BLaER1 (cell line): Measurements from ENCODE around the gene CLMN.

Source experiments
- H3K27ac ChIP-seq: shearing (Covaris generic); formaldehyde crosslinking; 2 replicates; pipeline ENCODE4 v1.8.1; 2022
- H3K27me3 ChIP-seq: shearing (Covaris generic); formaldehyde crosslinking; 2 replicates; pipeline ENCODE4 v1.8.1; 2022
- H3K36me3 ChIP-seq: shearing (Covaris generic); formaldehyde crosslinking; 2 replicates; pipeline ENCODE4 v1.8.1; 2022
- H3K4me1 ChIP-seq: shearing (Covaris generic); formaldehyde crosslinking; 2 replicates; pipeline ENCODE4 v1.8.1; 2022
- H3K4me2 ChIP-seq: shearing (Covaris generic); formaldehyde crosslinking; 2 replicates; pipeline ENCODE4 v1.8.1; 2022
- H3K4me3 ChIP-seq: shearing (Covaris generic); formaldehyde crosslinking; 2 replicates; pipeline ENCODE4 v1.8.1; 2022
- H3K9ac ChIP-seq: shearing (Covaris generic); formaldehyde crosslinking; 2 replicates; pipeline ENCODE4 v1.8.1; 2022
- H3K9me3 ChIP-seq: shearing (Covaris generic); formaldehyde crosslinking; 2 replicates; pipeline ENCODE4 v1.8.1; 2022
- H4K20me1 ChIP-seq: shearing (Covaris generic); formaldehyde crosslinking; 2 replicates; pipeline ENCODE4 v1.8.1; 2022
- Cebpa-rat ChIP-seq: shearing (Covaris generic); IDR thresholded peaks from 2 replicates; pipeline ENCODE4 v1.8.1; 2022

Gene CLMN

GRCh38 chr14:95242870-95243269 lies 76.8 kb downstream of the CLMN start:
- H3K36me3 ChIP-seq: no peaks in the 10 kb centered on the region
- no peak for TF ChIP-seq Cebpa-rat
- H3K4me2 ChIP-seq: no peak overlapping the region
- no peaks in the 10 kb centered on the region for H4K20me1 ChIP-seq
- peaks cover 48% of the 10 kb centered on the region for H3K4me1 ChIP-seq
- no peaks in the 10 kb centered on the region for H3K27me3 ChIP-seq
- H3K4me3 ChIP-seq: no peak overlapping the region
- H3K9ac ChIP-seq: no peak overlapping the region
- H3K9me3 ChIP-seq: peaks cover 10% of the 10 kb centered on the region; the same call in 1 of the 2 replicates
- H3K27ac ChIP-seq: no peak overlapping the region

- peak overlapping the region; percentile 48; the same call in 1 of the 2 replicates for H3K4me2 ChIP-seq
- peaks cover 12% of the 10 kb centered on the region; the same call in 1 of the 2 replicates for H3K9me3 ChIP-seq
- H3K4me1 ChIP-seq: peaks cover 55% of the 10 kb centered on the region
- no peaks in the 10 kb centered on the region for H3K36me3 ChIP-seq
- no peaks in the 10 kb centered on the region for H3K27me3 ChIP-seq
- TF ChIP-seq Cebpa-rat: no peak
- no peak overlapping the region for H3K27ac ChIP-seq
- H4K20me1 ChIP-seq: no peaks in the 10 kb centered on the region
- no peak overlapping the region for H3K9ac ChIP-seq
- H3K4me3 ChIP-seq: no peak overlapping the region
Observed at GRCh38 chr14:95240859-95241813, 78.6 kb downstream of the CLMN start.

GRCh38 chr14:95238487-95239298 lies 81.0 kb downstream of the CLMN start:
- H3K4me1 ChIP-seq: peaks cover 77% of the 10 kb centered on the region
- 0 out of 2 replicates have a peak overlapping the region, but pooled peaks have one; percentile 5 for H3K27ac ChIP-seq
- H3K9ac ChIP-seq: no peak overlapping the region
- peaks cover 12% of the 10 kb centered on the region; the same call in 1 of the 2 replicates for H3K9me3 ChIP-seq
- no peak for TF ChIP-seq Cebpa-rat
- H4K20me1 ChIP-seq: no peaks in the 10 kb centered on the region
- no peaks in the 10 kb centered on the region for H3K36me3 ChIP-seq
- H3K4me3 ChIP-seq: no peak overlapping the region
- H3K4me2 ChIP-seq: peak overlapping the region; percentile 48
- no peaks in the 10 kb centered on the region for H3K27me3 ChIP-seq

GRCh38 chr14:95237958-95238340 lies 81.8 kb downstream of the CLMN start:
- peaks cover 12% of the 10 kb centered on the region; the same call in 1 of the 2 replicates for H3K9me3 ChIP-seq
- no peak overlapping the region for H3K27ac ChIP-seq
- no peak for TF ChIP-seq Cebpa-rat

GRCh38 chr14:95237121-95237957 lies 82.4 kb downstream of the CLMN start:
- no peak overlapping the region for H3K9ac ChIP-seq
- no peaks in the 10 kb centered on the region for H4K20me1 ChIP-seq
- H3K27me3 ChIP-seq: no peaks in the 10 kb centered on the region
- H3K36me3 ChIP-seq: no peaks in the 10 kb centered on the region
- H3K4me2 ChIP-seq: peak overlapping the region; percentile 87
- no peak overlapping the region for H3K4me3 ChIP-seq
- TF ChIP-seq Cebpa-rat: 0 out of 2 replicates have a peak, but pooled peaks have one; percentile 38
- H3K9me3 ChIP-seq: peaks cover 12% of the 10 kb centered on the region; the same call in 1 of the 2 replicates
- no peak overlapping the region for H3K27ac ChIP-seq
- H3K4me1 ChIP-seq: peaks cover 91% of the 10 kb centered on the region

More at GRCh38 chr14:95237958-95238340, 81.8 kb downstream of the CLMN start:
- Histone ChIP-seq H3K4me1 (peaks cover 84% of the 10 kb centered on the region), H3K36me3 (no peaks in the 10 kb centered on the region), H3K9ac (no peak overlapping the region), H3K27me3 (no peaks in the 10 kb centered on the region), H4K20me1 (no peaks in the 10 kb centered on the region), H3K4me2 (peak overlapping the region; percentile 11; the same call in 1 of the 2 replicates), H3K4me3 (no peak overlapping the region)

DNA sequence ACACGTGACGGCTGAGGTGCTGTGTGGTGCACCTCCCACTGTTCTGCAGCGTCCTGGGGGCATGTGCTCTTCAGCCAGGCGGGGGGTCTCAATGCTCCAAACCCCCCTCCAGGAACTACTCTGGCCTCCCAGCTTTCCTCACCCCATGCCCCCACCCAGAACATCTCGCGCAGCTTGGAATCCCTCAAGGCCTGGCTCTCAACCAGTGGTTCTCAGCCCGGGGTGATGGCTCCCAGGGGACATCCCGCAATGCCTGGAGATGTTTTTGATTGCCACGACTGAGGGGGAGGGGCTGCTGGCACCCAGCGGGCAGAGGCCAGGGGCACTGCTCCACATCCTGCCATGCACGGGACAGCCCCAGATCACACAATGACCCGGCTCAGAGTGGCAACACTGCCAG lies 83.5 kb downstream of the CLMN start:
- H3K27me3 ChIP-seq: no peaks in the 10 kb centered on the region
- TF ChIP-seq Cebpa-rat: no peak
- H3K4me2 ChIP-seq: peak overlapping the region; percentile 87
- H3K27ac ChIP-seq: peak overlapping the region; percentile 31; the same call in 1 of the 2 replicates
- H3K4me3 ChIP-seq: no peak overlapping the region; the same call in 1 of the 2 replicates
- peaks cover 12% of the 10 kb centered on the region; the same call in 1 of the 2 replicates for H3K9me3 ChIP-seq
- peak overlapping the region; percentile 4; the same call in 1 of the 2 replicates for H3K9ac ChIP-seq
- H4K20me1 ChIP-seq: no peaks in the 10 kb centered on the region
- H3K4me1 ChIP-seq: peaks cover 92% of the 10 kb centered on the region
- H3K36me3 ChIP-seq: no peaks in the 10 kb centered on the region

GRCh38 chr14:95235767-95236166 lies 83.9 kb downstream of the CLMN start:
- Histone ChIP-seq H4K20me1 (no peaks in the 10 kb centered on the region), H3K27ac (peak overlapping the region; percentile 31; the same call in 1 of the 2 replicates), H3K9ac (peak overlapping the region; percentile 4; the same call in 1 of the 2 replicates), H3K27me3 (no peaks in the 10 kb centered on the region), H3K9me3 (peaks cover 12% of the 10 kb centered on the region; the same call in 1 of the 2 replicates), H3K4me2 (peak overlapping the region; percentile 87), H3K4me1 (peaks cover 93% of the 10 kb centered on the region), H3K36me3 (no peaks in the 10 kb centered on the region), H3K4me3 (no peak overlapping the region; the same call in 1 of the 2 replicates)
- no peak for TF ChIP-seq Cebpa-rat

DNA sequence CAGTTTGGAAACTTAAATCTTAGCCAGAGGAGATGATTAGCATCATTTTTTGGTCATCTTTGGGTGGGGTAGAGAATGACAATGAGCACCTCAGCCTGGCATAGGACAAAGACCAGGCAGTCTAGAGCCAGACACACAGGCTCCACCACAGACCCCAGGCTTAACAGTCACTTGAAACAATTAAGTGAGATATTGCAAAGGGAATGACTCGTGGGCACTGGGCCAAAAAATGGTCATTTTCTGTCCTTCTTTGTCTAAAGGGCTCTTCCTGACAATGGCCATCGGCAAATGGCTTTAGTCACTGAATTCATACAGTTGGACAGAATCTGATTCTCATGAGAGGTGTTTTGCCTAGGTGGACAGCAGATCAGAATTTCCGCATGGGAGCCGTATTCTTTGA lies 84.4 kb downstream of the CLMN start:
- no peaks in the 10 kb centered on the region for H3K36me3 ChIP-seq
- no peak overlapping the region for H3K27ac ChIP-seq
- H3K9me3 ChIP-seq: peaks cover 12% of the 10 kb centered on the region; the same call in 1 of the 2 replicates
- no peak for TF ChIP-seq Cebpa-rat
- peak overlapping the region; percentile 4; the same call in 1 of the 2 replicates for H3K9ac ChIP-seq
- H3K4me3 ChIP-seq: no peak overlapping the region; the same call in 1 of the 2 replicates
- H3K4me1 ChIP-seq: peaks cover 91% of the 10 kb centered on the region
- peak overlapping the region; percentile 87 for H3K4me2 ChIP-seq
- no peaks in the 10 kb centered on the region for H4K20me1 ChIP-seq
- no peaks in the 10 kb centered on the region for H3K27me3 ChIP-seq
